ENCODE results near the gene NEXMIF. TPM values are rescaled to one million over a fixed set of nuclear protein-coding genes. Genes with fewer than 3 reads are reported as not detected.

Gene NEXMIF
- total and polyA plus RNA-seq, 11 donors = under 0.01 to 0.66 (median 0.24) TPM

- H3K4me1 ChIP-seq = no peaks in the 10 kb centered on the region
- H3K27ac ChIP-seq = no peak overlapping the region
- H3K9me3 ChIP-seq = no peaks in the 10 kb centered on the region
- DNase-seq = no peak
- H3K27me3 ChIP-seq = peaks cover 0 to 12% (median 0%) of the 10 kb centered on the region in 9 donors
- WGBS, 4 donors = 54 to 71% (median 69%) methylated on average over 3 of the region's 3 CpGs
- no peak overlapping the region for H3K4me3 ChIP-seq
- ATAC-seq = no peak
- H3K36me3 ChIP-seq = no peaks in the 10 kb centered on the region
- intact Hi-C loops (cut with DNase I) = no loop called here
- TF ChIP-seq POLR2A (IDR thresholded peaks at IDR 0.05) = no peak
- TF ChIP-seq, protein P1, sequence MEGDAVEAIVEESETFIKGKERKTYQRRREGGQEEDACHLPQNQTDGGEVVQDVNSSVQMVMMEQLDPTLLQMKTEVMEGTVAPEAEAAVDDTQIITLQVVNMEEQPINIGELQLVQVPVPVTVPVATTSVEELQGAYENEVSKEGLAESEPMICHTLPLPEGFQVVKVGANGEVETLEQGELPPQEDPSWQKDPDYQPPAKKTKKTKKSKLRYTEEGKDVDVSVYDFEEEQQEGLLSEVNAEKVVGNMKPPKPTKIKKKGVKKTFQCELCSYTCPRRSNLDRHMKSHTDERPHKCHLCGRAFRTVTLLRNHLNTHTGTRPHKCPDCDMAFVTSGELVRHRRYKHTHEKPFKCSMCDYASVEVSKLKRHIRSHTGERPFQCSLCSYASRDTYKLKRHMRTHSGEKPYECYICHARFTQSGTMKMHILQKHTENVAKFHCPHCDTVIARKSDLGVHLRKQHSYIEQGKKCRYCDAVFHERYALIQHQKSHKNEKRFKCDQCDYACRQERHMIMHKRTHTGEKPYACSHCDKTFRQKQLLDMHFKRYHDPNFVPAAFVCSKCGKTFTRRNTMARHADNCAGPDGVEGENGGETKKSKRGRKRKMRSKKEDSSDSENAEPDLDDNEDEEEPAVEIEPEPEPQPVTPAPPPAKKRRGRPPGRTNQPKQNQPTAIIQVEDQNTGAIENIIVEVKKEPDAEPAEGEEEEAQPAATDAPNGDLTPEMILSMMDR (IDR thresholded peaks at IDR 0.05) = no peak
Measured at GRCh38 chrX:74784629-74785028, 140.6 kb downstream of the NEXMIF start.

DNA sequence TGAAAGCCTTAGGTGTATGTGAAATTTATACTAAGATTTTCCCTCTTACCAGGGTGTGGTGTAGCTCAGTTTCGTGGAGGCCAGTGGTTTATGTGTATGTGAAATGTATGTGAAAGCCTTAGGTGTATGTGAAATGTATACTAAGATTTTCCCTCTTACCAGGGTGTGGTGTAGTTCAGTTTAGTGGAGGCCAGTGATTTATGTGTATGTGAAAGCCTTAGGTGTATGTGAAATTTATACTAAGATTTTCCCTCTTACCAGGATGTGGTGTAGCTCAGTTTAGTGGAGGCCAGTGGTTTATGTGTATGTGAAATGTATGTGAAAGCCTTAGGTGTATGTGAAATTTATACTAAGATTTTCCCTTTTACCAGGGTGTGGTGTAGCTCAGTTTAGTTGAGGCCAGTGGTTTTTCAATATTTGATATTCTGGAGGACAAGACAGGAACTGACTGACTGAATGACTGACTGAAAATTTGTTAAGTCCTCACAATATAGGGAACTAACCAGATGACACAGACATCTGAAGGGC, 143.7 kb downstream of the NEXMIF start:
- Histone ChIP-seq H3K27me3 (peaks cover 0 to 15% (median 0%) of the 10 kb centered on the region in 9 donors), H3K9me3 (no peaks in the 10 kb centered on the region), H3K4me3 (no peak overlapping the region), H3K36me3 (no peaks in the 10 kb centered on the region), H3K4me1 (no peaks in the 10 kb centered on the region), H3K27ac (no peak overlapping the region)
- TF ChIP-seq, protein P1 (IDR thresholded peaks at IDR 0.05) = no peak
- no peak for TF ChIP-seq POLR2A (IDR thresholded peaks at IDR 0.05)
- ATAC-seq (no peak), DNase-seq (no peak)
- intact Hi-C loops (cut with DNase I) = no loop called here
- WGBS, 4 donors = 55 to 71% (median 64%) methylated on average over 1 of the region's 1 CpG

GRCh38 chrX:74779175-74779574, 146.1 kb downstream of the NEXMIF start:
- Histone ChIP-seq H3K27ac (no peak overlapping the region), H3K4me1 (no peaks in the 10 kb centered on the region), H3K36me3 (no peaks in the 10 kb centered on the region), H3K27me3 (peaks cover 0 to 15% (median 0%) of the 10 kb centered on the region in 9 donors), H3K4me3 (no peak overlapping the region), H3K9me3 (no peaks in the 10 kb centered on the region)
- WGBS, 4 donors = 63 to 76% (median 68%) methylated on average over 3 of the region's 3 CpGs
- ATAC-seq (no peak), DNase-seq (no peak)
- intact Hi-C loops (cut with DNase I) = no loop called here
- no peak for TF ChIP-seq POLR2A (IDR thresholded peaks at IDR 0.05)
- TF ChIP-seq, protein P1 (IDR thresholded peaks at IDR 0.05) = no peak

DNA sequence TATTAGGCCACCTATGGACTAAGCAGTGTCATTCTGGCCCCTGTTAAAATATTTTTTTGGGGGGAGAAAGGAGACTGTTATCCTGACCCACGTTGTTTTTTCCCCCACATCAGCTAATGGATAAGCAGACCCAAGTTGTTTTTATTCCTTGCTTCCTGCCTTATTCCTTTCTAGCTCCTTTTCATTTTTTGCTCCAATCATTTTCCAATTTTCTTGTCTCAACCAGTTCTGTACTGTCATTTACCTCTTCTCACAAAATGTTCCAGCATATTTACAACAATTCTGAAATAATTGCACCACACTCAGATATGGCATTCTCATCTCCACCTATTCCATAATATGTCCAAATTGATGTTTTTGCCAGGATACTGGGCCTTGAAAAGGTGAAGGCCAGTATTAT, 150.3 kb downstream of the NEXMIF start:
- ATAC-seq = no peak
- peaks cover 0 to 3% (median 0%) of the 10 kb centered on the region in 9 donors for H3K27me3 ChIP-seq
- H3K9me3 ChIP-seq = no peaks in the 10 kb centered on the region
- no peak overlapping the region for H3K27ac ChIP-seq
- no peaks in the 10 kb centered on the region for H3K4me1 ChIP-seq
- intact Hi-C loops (cut with DNase I) = no loop called here
- no peak for TF ChIP-seq POLR2A (IDR thresholded peaks at IDR 0.05)
- TF ChIP-seq, protein P1 (IDR thresholded peaks at IDR 0.05) = no peak
- H3K36me3 ChIP-seq = no peaks in the 10 kb centered on the region
- WGBS, 4 donors = 25 to 67% (median 45%) methylated on average over 1 of the region's 1 CpG
- no peak for DNase-seq
- H3K4me3 ChIP-seq = no peak overlapping the region

All from heart left ventricle (tissue), 16 donors.